GM21786 (cell line): ENCODE data around the gene SLIT1.

Experiments used
- ATAC-seq: cut with Tn5 transposase; IDR thresholded peaks from one replicate; pipeline ENCODE4 v1.9.1; 2021; ENCODE audit not compliant: unreplicated experiment

Gene SLIT1

GRCh38 chr10:96984541-96985131 is 201.1 kb downstream of the SLIT1 start:
- no peak for ATAC-seq

GRCh38 chr10:96982149-96982930 is 203.4 kb downstream of the SLIT1 start:
- ATAC-seq: no peak

DNA sequence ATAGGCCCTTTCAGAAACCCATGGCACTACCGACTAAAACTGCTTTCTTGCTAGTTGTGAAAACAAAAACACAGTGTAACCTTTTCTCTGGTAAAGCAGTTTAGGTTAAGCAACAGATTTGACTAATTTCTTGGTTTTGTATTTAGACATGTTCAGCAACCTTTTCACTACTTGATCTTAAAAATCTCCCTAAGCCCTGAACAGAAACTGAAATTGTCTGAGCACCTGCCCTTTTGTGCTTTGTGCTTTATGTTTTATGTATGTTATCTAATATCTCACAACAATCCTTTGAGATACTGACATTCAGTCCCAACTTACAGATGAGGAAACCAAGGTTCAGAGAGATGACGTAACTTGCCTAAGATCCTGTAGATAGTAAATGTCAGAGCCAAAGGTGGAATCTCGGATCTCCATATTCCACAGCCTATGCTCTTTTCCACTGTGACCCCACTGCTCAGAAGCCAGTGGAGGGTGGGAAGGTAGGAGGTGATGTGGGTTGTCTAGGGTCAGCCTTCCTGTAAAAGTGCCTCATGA is 207.1 kb downstream of the SLIT1 start:
- peak; percentile 75 for ATAC-seq

GRCh38 chr10:96975136-96975535 is 210.6 kb downstream of the SLIT1 start:
- no peak for ATAC-seq

DNA sequence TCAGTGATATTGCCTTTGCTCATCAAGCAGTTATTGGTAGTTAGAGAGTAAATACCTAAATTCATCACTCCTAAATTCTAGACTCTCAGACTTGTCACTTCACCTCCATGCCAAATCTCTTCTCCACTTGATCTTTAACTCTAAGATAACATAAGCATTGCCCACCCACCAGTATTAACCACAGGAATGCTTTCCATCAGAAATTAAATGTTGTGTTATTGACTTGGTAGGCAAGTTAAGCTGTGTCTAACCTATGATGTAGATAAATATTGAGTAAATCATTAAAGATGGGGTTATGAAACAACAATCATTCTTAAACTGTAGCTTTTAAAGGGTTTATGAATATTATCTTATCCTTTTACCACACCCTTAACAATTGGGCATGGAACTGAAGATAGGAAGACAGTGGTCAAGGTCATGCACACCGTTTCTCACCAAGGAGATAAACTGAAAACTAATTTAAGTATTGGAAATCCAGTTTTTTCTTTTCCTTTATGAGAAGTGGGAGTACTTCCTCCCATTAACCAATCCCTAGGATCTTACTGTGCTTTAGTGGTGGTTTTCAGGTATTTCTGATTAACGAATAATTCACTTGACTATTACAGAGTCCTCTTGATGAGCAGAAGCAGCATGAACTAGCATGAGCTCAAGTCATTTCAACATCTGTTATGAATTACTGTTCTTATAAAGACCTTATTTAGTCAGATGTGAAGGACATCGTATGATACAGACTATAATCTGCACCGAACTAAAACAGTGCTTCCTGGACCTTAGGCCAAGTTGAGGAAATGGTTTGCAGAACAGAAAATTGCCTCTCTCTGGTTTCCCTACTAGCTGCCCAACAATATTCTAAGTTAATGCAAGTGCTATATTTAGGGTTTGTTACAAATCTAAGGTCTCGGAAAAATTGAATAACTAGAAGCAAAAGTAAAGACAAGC is 211.7 kb downstream of the SLIT1 start:
- ATAC-seq: no peak

GRCh38 chr10:96972264-96972663 is 213.5 kb downstream of the SLIT1 start:
- ATAC-seq: no peak

GRCh38 chr10:96971324-96971723 is 214.4 kb downstream of the SLIT1 start:
- no peak for ATAC-seq

GRCh38 chr10:96968682-96969423 is 216.9 kb downstream of the SLIT1 start:
- ATAC-seq: no peak

DNA sequence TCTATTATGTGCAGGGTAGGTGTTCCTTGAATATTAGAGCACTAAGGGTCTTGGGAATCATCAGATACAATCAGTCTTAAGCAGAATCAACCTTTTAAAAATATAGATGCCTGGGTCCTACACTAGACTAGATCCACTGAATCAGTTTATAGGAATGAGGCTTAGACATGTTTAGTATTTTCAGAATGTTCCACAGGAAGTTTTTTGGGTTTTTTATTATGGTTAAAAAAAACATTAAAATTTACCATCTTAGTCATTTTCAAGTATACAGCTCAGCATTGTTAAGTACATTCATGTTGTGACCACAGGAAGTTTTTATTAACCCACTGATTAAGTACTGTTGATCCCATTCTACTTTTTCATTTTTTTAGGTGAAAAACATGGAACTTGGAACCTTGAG is 217.9 kb downstream of the SLIT1 start:
- ATAC-seq: no peak

DNA sequence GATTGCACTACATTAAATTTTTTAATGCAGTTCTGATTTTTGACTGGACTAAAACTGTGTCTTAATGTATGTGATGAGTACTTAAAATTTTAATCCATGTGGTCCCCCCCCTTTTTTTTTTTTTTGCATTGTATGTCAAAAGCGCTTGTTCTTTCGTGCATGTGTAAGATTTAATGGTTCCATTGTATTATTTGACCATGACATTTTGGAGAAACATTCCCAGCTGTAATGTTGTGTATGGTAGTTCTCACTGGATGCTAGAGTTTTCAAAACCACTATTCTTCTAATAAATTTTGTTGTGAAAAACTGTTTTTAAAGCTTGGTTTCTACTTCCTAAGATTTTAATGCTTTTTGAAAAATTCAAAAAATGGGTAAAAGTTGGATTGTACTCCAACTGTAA is 221.6 kb downstream of the SLIT1 start:
- ATAC-seq: no peak

DNA sequence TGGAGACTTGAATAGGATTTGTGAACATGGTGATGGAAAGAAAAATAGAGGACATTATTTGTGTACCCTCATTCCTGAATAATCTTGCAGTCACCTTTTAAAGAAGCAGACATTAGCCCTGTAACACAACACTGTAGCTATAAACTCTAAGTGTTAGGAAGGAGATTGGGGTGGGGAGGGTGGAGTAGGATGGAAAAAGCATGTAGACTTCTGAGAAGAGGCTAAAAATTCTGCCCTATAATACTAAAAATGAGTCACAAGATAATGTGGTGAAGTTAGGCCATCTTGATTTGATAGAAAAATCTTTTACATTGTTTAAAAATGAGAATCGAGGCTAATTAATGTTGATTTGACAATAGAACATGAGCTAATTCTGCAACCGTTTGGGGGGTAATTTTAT is 224.9 kb downstream of the SLIT1 start:
- ATAC-seq: no peak

GRCh38 chr10:96959733-96960132 is 226.0 kb downstream of the SLIT1 start:
- ATAC-seq: no peak

DNA sequence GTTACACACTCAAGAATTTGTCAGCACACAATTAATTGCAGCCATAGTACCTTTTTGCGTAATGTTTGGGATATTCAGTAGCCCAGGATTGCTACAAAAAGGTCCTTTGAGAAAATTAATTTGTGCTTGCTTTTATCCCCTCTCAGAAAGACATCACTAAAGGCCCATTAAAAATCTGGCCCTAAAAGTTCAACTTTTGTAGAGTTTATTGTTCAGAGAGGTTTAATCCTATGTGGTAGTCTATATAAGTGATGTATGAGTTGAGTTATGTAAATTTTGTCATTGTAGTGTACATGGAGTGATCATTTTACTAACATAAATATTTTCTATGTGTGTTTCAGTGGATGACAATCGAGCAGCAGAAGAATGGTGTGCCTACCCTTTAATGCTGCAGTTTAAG is 227.7 kb downstream of the SLIT1 start:
- ATAC-seq: no peak

- ATAC-seq: no peak
Observed at GRCh38 chr10:96955794-96956193, 230.0 kb downstream of the SLIT1 start.

DNA sequence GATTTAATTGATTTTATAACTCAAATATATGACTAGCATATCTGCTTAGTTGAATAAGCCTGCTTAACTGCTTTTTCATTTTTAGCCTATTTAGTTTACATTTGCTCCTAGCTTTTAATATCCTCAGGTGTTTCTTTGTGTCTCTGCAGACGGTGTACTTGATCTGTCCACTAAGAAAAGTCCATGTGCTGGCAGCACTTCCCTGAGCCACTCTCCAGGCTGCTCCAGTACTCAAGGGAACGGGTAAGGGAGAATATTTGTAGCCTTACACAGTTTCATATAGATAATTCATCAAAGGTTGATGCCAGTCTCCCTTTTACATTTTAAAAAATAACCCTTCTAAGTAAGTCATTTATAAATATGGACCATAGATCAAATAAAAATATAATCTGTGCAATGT is 233.8 kb downstream of the SLIT1 start:
- ATAC-seq: no peak

- ATAC-seq: no peak
Observed at GRCh38 chr10:96949039-96949683, 236.6 kb downstream of the SLIT1 start.
